Thymus (tissue), 11 donors: Measurements from ENCODE around the gene DDX39B. TPM values are rescaled to one million over a fixed set of nuclear protein-coding genes. Genes with fewer than 3 reads are reported as not detected.
"Not testable (repeated sequence)": the region's sequence is repeated elsewhere in the genome, so short reads cannot be mapped to it uniquely, and the experiment has no call there.

ENCODE experiments used
- DNase-seq, 9 donors: peaks; one replicate each; pipeline ENCODE4 v3.0.0-alpha.2; 2013; ENCODE audit warnings: low spot score in 9 of 9, low read depth in 6 of 9, missing footprints in 1 of 9
- H3K27ac ChIP-seq, 2 donors: one replicate each; pipeline ENCODE4 v1.5.1; 2013; ENCODE audit warnings: control low read depth in 1 of 2, low read depth in 1 of 2, low read length in 1 of 2, mild to moderate bottlenecking in 1 of 2, moderate library complexity in 1 of 2
- H3K27me3 ChIP-seq, 2 donors: one replicate each; pipeline ENCODE4 v1.5.1; 2013; ENCODE audit warnings: low read length in 1 of 2; ENCODE audit not compliant: control insufficient read depth in 2 of 2, insufficient read depth in 1 of 2
- H3K36me3 ChIP-seq, 2 donors: one replicate each; pipeline ENCODE4 v1.5.1; 2013; ENCODE audit warnings: low read length in 1 of 2, mild to moderate bottlenecking in 1 of 2, moderate library complexity in 1 of 2; ENCODE audit not compliant: control insufficient read depth in 2 of 2, insufficient read depth in 2 of 2
- H3K4me1 ChIP-seq, 2 donors: one replicate each; pipeline ENCODE4 v1.5.1; 2013; ENCODE audit warnings: low read length in 2 of 2; ENCODE audit not compliant: control insufficient read depth in 2 of 2, insufficient read depth in 2 of 2
- H3K4me3 ChIP-seq, 2 donors: one replicate each; pipeline ENCODE4 v1.5.1; 2013; ENCODE audit warnings: low read length in 2 of 2, control low read depth in 1 of 2, mild to moderate bottlenecking in 1 of 2
- H3K9me3 ChIP-seq, 2 donors: one replicate each; pipeline ENCODE4 v1.5.1; 2013; ENCODE audit warnings: low read length in 1 of 2, mild to moderate bottlenecking in 1 of 2; ENCODE audit not compliant: control insufficient read depth in 2 of 2, insufficient read depth in 1 of 2
- WGBS: extraction: QIAGEN DNeasy Blood & Tissue Kit; methylation state at CpG from one replicate; pipeline ENCODE4 v1.1.7; 2013; 5-methylcytosine and 5-hydroxymethylcytosine counted together
- polyA plus RNA-seq: library from polyadenylated mRNA; stranded (reverse); fragments of 200-250 nt; gene quantifications from one replicate; pipeline ENCODE4 v1.2.3, GENCODE V29; 2013
- total RNA-seq: library from RNA; stranded (reverse); fragments of 120-200 nt; gene quantifications from one replicate; pipeline ENCODE4 v1.2.4, GENCODE V29; 2013
- donor health status: healthy.

DDX39B gene
- total and polyA plus RNA-seq, 2 donors, result 305 to 761 TPM

- Histone ChIP-seq H3K27me3 (no peaks in the 10 kb centered on the region), H3K27ac (no peak overlapping the region), H3K9me3 (no peaks in the 10 kb centered on the region), H3K4me3 (no peak overlapping the region), H3K36me3 (peaks cover 14 to 19% of the 10 kb centered on the region in 2 donors), H3K4me1 (no peaks in the 10 kb centered on the region)
- no peak for DNase-seq
- 84% methylated on average over 8 of the region's 8 CpGs for WGBS
Measured at GRCh38 chr6:31525553-31525931, 16.3 kb downstream of the DDX39B start.

- H3K36me3 ChIP-seq, result no peaks in the 10 kb centered on the region
- H3K4me3 ChIP-seq, result no peak overlapping the region
- no peak overlapping the region for H3K27ac ChIP-seq
- no peaks in the 10 kb centered on the region for H3K4me1 ChIP-seq
- 88% methylated on average over 3 of the region's 3 CpGs for WGBS
- no peaks in the 10 kb centered on the region for H3K9me3 ChIP-seq
- DNase-seq, result no peak
- peaks cover 0 to 2% of the 10 kb centered on the region in 2 donors for H3K27me3 ChIP-seq
Measured at GRCh38 chr6:31521835-31522234, 20.0 kb downstream of the DDX39B start.

- Histone ChIP-seq H3K36me3 (peaks cover 20 to 23% of the 10 kb centered on the region in 2 donors), H3K9me3 (no peaks in the 10 kb centered on the region), H3K27ac (no peak overlapping the region), H3K4me1 (no peaks in the 10 kb centered on the region), H3K27me3 (no peaks in the 10 kb centered on the region), H3K4me3 (no peak overlapping the region)
- DNase-seq, result no peak
- 78% methylated on average over 5 of the region's 5 CpGs for WGBS
Measured at GRCh38 chr6:31513456-31514165, 28.2 kb downstream of the DDX39B start.

- H3K36me3 ChIP-seq, result peaks cover 49 to 52% of the 10 kb centered on the region in 2 donors
- no peak overlapping the region for H3K4me3 ChIP-seq
- DNase-seq, result no peak
- no peaks in the 10 kb centered on the region for H3K27me3 ChIP-seq
- no peaks in the 10 kb centered on the region for H3K4me1 ChIP-seq
- H3K9me3 ChIP-seq, result no peaks in the 10 kb centered on the region
- WGBS, result 95% methylated on average over 4 of the region's 4 CpGs
- no peak overlapping the region for H3K27ac ChIP-seq
Measured at GRCh38 chr6:31510007-31510406, 31.8 kb downstream of the DDX39B start.

GRCh38 chr6:31509036-31509435, 32.8 kb downstream of the DDX39B start:
- peaks cover 49 to 52% of the 10 kb centered on the region in 2 donors for H3K36me3 ChIP-seq

GRCh38 chr6:31502586-31502985, 39.2 kb downstream of the DDX39B start:
- DNase-seq, result no peak
- Histone ChIP-seq H3K27me3 (peaks cover 0 to 8% of the 10 kb centered on the region in 2 donors), H3K9me3 (no peaks in the 10 kb centered on the region), H3K4me1 (peaks cover 1 to 10% of the 10 kb centered on the region in 2 donors), H3K4me3 (no peak overlapping the region), H3K27ac (no peak overlapping the region), H3K36me3 (peaks cover 16 to 22% of the 10 kb centered on the region in 2 donors)

More at GRCh38 chr6:31509036-31509435, 32.8 kb downstream of the DDX39B start:
- not testable (repeated sequence) for H3K4me3 ChIP-seq, H3K4me1 ChIP-seq, H3K9me3 ChIP-seq, H3K27me3 ChIP-seq, DNase-seq, H3K27ac ChIP-seq
- WGBS, result 50% methylated on average over 2 of the region's 2 CpGs

GRCh38 chr6:31499648-31500047, 42.2 kb downstream of the DDX39B start:
- H3K27me3 ChIP-seq, DNase-seq, H3K27ac ChIP-seq, H3K9me3 ChIP-seq, H3K4me3 ChIP-seq, H3K36me3 ChIP-seq: not testable (repeated sequence)
- peaks cover 11 to 37% of the 10 kb centered on the region in 2 donors for H3K4me1 ChIP-seq
- 94% methylated on average over 1 of the region's 2 CpGs for WGBS

- H3K27ac ChIP-seq, result no peak overlapping the region
- WGBS, result 47% methylated on average over 21 of the region's 21 CpGs
- H3K36me3 ChIP-seq, result no peaks in the 10 kb centered on the region
- no peaks in the 10 kb centered on the region for H3K9me3 ChIP-seq
- H3K4me3 ChIP-seq, result peak overlapping the region in 1 of 2 donors; percentile 60
- no peak for DNase-seq
- H3K27me3 ChIP-seq, result peaks cover 0 to 13% of the 10 kb centered on the region in 2 donors
- peaks cover 11 to 37% of the 10 kb centered on the region in 2 donors for H3K4me1 ChIP-seq
Measured at GRCh38 chr6:31498748-31499147, 43.1 kb downstream of the DDX39B start.

- Histone ChIP-seq H3K9me3 (no peaks in the 10 kb centered on the region), H3K4me1 (peaks cover 11 to 45% of the 10 kb centered on the region in 2 donors), H3K27me3 (peaks cover 0 to 13% of the 10 kb centered on the region in 2 donors), H3K4me3 (peak within 1 kb of the TSS; percentile 60 to 83), H3K27ac (peak within 1 kb of the TSS; percentile 40 to 44), H3K36me3 (no peaks in the 10 kb centered on the region)
- under 1% methylated on average over 64 of the region's 64 CpGs for WGBS
- DNase-seq, result peak; percentile 66 to 93 (median 80)
Measured at GRCh38 chr6:31497531-31498476, 44.0 kb downstream of the DDX39B start, which contains the start of gene MICB. MICB (plus strand) TSS chr6:31498145; CDS start chr6:31498194, 49 bp downstream.
